Stimulated activated CD4-positive, alpha-beta T cell treated with anti-CD3 and anti-CD28 coated beads, Interleukin-4, amount 100 ng/mL, for 24 hours (primary cell): ENCODE measurements around the gene ANKRD10.

ENCODE experiments used
- DNase-seq: peaks from one replicate; pipeline ENCODE4 v3.0.0-alpha.2; 2020

The ANKRD10 gene

GRCh38 chr13:110914331-110915056 lies 375 bp downstream of the ANKRD10 start:
- DNase-seq, result peak; percentile 78

GRCh38 chr13:110914081-110914330 lies 863 bp downstream of the ANKRD10 start:
- DNase-seq, result no peak

- DNase-seq, result no peak
Measured at GRCh38 chr13:110913322-110914080, 1.4 kb downstream of the ANKRD10 start.

- DNase-seq, result no peak
Measured at GRCh38 chr13:110912651-110913051, 2.2 kb downstream of the ANKRD10 start.

- no peak for DNase-seq
Measured at GRCh38 chr13:110911880-110912279, 3.0 kb downstream of the ANKRD10 start.

- no peak for DNase-seq
Measured at GRCh38 chr13:110910013-110910890, 4.6 kb downstream of the ANKRD10 start.

GRCh38 chr13:110907951-110908898 lies 6.6 kb downstream of the ANKRD10 start:
- DNase-seq, result no peak

GRCh38 chr13:110907301-110907700 lies 7.6 kb downstream of the ANKRD10 start:
- DNase-seq, result no peak

- no peak for DNase-seq
Measured at GRCh38 chr13:110904748-110905147, 10.1 kb downstream of the ANKRD10 start.

GRCh38 chr13:110902370-110902769 lies 12.5 kb downstream of the ANKRD10 start:
- DNase-seq, result no peak

GRCh38 chr13:110897521-110897920 lies 17.3 kb downstream of the ANKRD10 start:
- DNase-seq, result no peak

GRCh38 chr13:110897014-110897413 lies 17.9 kb downstream of the ANKRD10 start:
- DNase-seq, result no peak

GRCh38 chr13:110894086-110894485 lies 20.8 kb downstream of the ANKRD10 start:
- no peak for DNase-seq

GRCh38 chr13:110893571-110893970 lies 21.3 kb downstream of the ANKRD10 start:
- no peak for DNase-seq

GRCh38 chr13:110890279-110891165 lies 24.3 kb downstream of the ANKRD10 start:
- DNase-seq, result no peak

- DNase-seq, result no peak
Measured at GRCh38 chr13:110888390-110888789, 26.5 kb downstream of the ANKRD10 start.

- no peak for DNase-seq
Measured at GRCh38 chr13:110887597-110888333, 27.1 kb downstream of the ANKRD10 start.

GRCh38 chr13:110886870-110887596 lies 27.8 kb downstream of the ANKRD10 start:
- DNase-seq, result no peak

GRCh38 chr13:110885966-110886869 lies 28.7 kb downstream of the ANKRD10 start:
- DNase-seq, result no peak
